SH-SY5Y (cell line): ENCODE results near the gene LCN15.

Source experiments
- GATA2 ChIP-seq: IDR thresholded peaks from 2 replicates; pipeline ENCODE4 v1.6.1; 2011; ENCODE audit warnings: mild to moderate bottlenecking, low read depth, low read length
- GATA3 ChIP-seq: IDR thresholded peaks from 2 replicates; pipeline ENCODE4 v1.6.1; 2011; ENCODE audit warnings: low read depth, mild to moderate bottlenecking, low read length, moderate library complexity

LCN15 gene

GRCh38 chr9:136764301-136764891 is at the start of gene LCN15:
Gene LCN15, minus strand, starts transcription at chr9:136764518. Its CDS starts 30 bp downstream, at chr9:136764488.
- TF ChIP-seq GATA2: no peak
- no peak for TF ChIP-seq GATA3

- TF ChIP-seq GATA3: no peak
- TF ChIP-seq GATA2: no peak
Observed at GRCh38 chr9:136808806-136809158, 44.5 kb upstream of the LCN15 start.

- TF ChIP-seq GATA2 (no peak), GATA3 (no peak)
Observed at GRCh38 chr9:136808075-136808805, 43.9 kb upstream of the LCN15 start.

GRCh38 chr9:136807281-136808074 is 43.2 kb upstream of the LCN15 start, which contains the start of gene RABL6:
Gene RABL6, plus strand, starts transcription at chr9:136807948. Its CDS starts 249 bp downstream, at chr9:136808197.
- no peak for TF ChIP-seq GATA3
- TF ChIP-seq GATA2: no peak

GRCh38 chr9:136806631-136807201 is 42.4 kb upstream of the LCN15 start:
- no peak for TF ChIP-seq GATA2
- no peak for TF ChIP-seq GATA3

GRCh38 chr9:136806067-136806466 is 41.7 kb upstream of the LCN15 start:
- TF ChIP-seq GATA2: no peak
- no peak for TF ChIP-seq GATA3

GRCh38 chr9:136805207-136805740 is 41.0 kb upstream of the LCN15 start:
- TF ChIP-seq GATA2 (no peak), GATA3 (no peak)

- TF ChIP-seq GATA2 (no peak), GATA3 (no peak)
Observed at GRCh38 chr9:136804509-136805206, 40.3 kb upstream of the LCN15 start.

- no peak for TF ChIP-seq GATA3
Observed at GRCh38 chr9:136803551-136804508, 39.5 kb upstream of the LCN15 start.

- TF ChIP-seq GATA2: no peak
- no peak for TF ChIP-seq GATA3
Observed at GRCh38 chr9:136802321-136802720, 38.0 kb upstream of the LCN15 start.

- TF ChIP-seq GATA3 (no peak), GATA2 (no peak)
Observed at GRCh38 chr9:136799854-136800657, 35.7 kb upstream of the LCN15 start.

- TF ChIP-seq GATA2 (no peak), GATA3 (no peak)
Observed at GRCh38 chr9:136799079-136799853, 34.9 kb upstream of the LCN15 start.
